ENCODE measurements around the gene RPL36.

DNA sequence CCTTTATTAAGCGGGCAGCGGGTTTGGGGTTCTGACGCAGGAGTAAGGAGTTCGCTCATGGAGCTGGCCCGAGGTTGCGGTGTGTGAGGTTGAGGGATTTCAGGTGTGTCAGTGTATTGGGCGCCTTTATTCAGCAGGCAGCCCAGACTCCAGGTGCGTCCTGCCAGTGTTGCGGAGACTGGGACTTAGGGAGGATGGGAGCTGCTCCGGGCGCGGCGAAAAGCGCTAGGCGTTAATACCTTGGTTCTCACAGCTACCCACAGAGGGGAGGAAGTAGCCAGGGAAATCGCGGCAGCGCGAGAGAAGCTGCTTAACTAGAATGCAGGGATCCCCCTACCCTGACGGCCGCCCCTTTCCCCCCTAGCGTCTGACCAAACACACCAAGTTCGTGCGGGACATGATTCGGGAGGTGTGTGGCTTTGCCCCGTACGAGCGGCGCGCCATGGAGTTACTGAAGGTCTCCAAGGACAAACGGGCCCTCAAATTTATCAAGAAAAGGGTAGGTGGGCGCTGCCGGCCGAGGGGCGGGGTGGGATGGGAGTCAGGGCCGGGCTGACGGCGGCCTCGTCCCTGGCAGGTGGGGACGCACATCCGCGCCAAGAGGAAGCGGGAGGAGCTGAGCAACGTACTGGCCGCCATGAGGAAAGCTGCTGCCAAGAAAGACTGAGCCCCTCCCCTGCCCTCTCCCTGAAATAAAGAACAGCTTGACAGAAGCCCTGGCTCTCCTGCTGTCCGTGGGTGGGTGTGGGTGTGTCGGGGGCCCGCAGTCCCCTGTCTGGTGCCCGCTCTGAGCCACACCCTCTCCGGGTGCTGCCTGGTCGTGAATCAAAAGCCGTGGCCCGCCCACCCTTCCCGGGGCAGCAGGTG is 1.1 kb downstream of the RPL36 start:
- TF ChIP-seq, protein P1, sequence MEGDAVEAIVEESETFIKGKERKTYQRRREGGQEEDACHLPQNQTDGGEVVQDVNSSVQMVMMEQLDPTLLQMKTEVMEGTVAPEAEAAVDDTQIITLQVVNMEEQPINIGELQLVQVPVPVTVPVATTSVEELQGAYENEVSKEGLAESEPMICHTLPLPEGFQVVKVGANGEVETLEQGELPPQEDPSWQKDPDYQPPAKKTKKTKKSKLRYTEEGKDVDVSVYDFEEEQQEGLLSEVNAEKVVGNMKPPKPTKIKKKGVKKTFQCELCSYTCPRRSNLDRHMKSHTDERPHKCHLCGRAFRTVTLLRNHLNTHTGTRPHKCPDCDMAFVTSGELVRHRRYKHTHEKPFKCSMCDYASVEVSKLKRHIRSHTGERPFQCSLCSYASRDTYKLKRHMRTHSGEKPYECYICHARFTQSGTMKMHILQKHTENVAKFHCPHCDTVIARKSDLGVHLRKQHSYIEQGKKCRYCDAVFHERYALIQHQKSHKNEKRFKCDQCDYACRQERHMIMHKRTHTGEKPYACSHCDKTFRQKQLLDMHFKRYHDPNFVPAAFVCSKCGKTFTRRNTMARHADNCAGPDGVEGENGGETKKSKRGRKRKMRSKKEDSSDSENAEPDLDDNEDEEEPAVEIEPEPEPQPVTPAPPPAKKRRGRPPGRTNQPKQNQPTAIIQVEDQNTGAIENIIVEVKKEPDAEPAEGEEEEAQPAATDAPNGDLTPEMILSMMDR (IDR thresholded peaks at IDR 0.05; ENCODE audit: insufficient read depth, low read length, poor library complexity, severe bottlenecking), result no peak
- TF ChIP-seq EZH2phosphoT487 (conservative IDR thresholded peaks at IDR 0.05; ENCODE audit: low read length), result no peak
